Prostate gland (tissue), 2 donors: Measurements from ENCODE around the gene DCAF10.

Experiments
- POLR2A ChIP-seq: fragments of 450-650 bp; IDR thresholded peaks from one replicate; pipeline ENCODE4 v1.6.1; 2016; ENCODE audit warnings: antibody characterized with exemption, mild to moderate bottlenecking
- POLR2AphosphoS5 ChIP-seq: sonication (generic); formaldehyde crosslinking; IDR thresholded peaks from one replicate; pipeline ENCODE4 v1.6.1; 2017; ENCODE audit warnings: antibody characterized with exemption
- TF ChIP-seq, protein P1 (sequence below), 4 experiments: fragments of 200-600 bp in 2 of 4; fragments of 450-650 bp in 2 of 4; sonication (generic) in 2 of 4; IDR thresholded peaks; 1 replicate in 3 of 4; 2 replicates in 1 of 4; pipeline ENCODE4 v1.5.1; 2016 to 2019; ENCODE audit warnings: antibody characterized with exemption in 4 of 4, mild to moderate bottlenecking in 2 of 4, moderate library complexity in 2 of 4

DNA sequence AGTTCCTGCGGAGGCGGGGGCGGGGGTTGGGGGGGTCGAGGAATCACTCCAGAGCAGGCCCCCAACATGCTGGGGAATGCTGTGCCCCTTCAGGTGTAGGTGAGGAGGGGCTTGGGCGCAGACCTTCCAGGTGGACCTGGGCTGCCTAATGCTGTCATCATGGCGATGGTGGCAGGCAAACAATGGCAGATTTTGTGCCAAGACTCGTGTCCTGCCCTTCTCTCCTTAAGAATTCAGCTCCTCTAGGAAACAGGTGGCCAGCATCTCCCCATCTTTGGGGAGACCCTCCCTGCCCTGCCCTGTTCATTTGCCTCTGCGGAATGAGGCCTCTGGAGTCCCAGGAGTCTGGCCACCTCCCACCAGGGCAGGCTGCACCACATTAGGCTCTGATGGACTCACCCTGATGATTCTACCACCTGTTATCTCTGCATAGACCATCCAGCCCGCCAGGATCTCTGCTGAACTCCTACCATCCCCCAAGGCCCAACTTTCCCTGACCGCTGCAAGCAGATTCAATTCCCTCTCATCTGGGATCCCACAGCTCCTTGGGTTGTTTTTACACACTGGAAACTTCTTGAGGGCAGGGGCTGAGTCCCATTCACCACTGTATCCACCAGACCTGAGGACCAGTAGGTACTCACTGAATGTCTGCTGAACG, 114.2 kb downstream of the DCAF10 start:
- no peak for TF ChIP-seq POLR2A
- TF ChIP-seq, protein P1, sequence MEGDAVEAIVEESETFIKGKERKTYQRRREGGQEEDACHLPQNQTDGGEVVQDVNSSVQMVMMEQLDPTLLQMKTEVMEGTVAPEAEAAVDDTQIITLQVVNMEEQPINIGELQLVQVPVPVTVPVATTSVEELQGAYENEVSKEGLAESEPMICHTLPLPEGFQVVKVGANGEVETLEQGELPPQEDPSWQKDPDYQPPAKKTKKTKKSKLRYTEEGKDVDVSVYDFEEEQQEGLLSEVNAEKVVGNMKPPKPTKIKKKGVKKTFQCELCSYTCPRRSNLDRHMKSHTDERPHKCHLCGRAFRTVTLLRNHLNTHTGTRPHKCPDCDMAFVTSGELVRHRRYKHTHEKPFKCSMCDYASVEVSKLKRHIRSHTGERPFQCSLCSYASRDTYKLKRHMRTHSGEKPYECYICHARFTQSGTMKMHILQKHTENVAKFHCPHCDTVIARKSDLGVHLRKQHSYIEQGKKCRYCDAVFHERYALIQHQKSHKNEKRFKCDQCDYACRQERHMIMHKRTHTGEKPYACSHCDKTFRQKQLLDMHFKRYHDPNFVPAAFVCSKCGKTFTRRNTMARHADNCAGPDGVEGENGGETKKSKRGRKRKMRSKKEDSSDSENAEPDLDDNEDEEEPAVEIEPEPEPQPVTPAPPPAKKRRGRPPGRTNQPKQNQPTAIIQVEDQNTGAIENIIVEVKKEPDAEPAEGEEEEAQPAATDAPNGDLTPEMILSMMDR (IDR thresholded peaks at IDR 0.05), result no peak
- no peak for TF ChIP-seq POLR2AphosphoS5
